Activated T-helper 1 cell treated with Interleukin-2 at 50 U/mL for 16 hours (primary cell): ENCODE results near the gene APH1B.

Experiments used
- DNase-seq: peaks from one replicate; pipeline ENCODE4 v3.0.0-alpha.2; 2020; ENCODE audit warnings: low read depth

Gene APH1B

DNA sequence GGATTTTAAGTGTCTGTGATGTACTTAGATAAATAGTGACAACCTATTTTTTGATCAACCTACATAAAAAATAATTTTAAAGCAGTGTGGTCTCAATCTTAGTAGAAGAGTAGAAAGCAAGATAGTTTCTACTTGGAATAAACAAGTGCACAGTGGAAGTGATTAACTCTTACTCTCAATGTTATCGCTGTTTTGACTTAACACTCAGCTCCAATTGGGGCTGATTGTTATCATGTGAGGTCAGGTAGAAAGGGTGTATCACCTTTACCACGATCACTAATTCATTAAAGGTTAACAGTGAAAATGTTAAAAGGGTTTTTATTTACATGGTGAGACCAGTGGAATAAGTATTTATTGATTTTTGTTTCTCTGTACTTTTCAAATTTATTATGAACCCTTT is 22.4 kb upstream of the APH1B start:
- DNase-seq = no peak

DNA sequence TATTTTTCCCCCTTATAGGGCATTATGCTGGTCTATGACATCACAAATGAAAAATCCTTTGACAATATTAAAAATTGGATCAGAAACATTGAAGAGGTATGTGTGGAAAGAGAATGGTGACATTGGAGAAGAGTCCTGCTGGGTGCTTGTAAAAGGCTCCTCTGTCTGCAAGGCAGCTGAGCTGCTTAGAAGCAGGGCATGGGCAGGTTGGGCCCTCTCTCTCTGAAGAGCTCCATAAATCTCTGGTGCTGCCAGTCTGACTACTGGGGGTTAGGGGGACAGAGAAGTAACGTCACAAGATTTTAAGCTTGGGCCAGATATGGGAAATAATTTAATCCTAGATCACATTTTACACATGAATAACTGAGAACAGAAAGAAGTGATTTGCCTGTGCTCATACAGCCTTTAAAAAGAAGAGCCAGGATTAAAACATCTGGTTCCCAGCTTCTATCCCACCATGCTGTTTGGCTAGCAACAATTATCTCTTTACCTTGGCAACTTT is 21.9 kb upstream of the APH1B start:
- DNase-seq = no peak

DNA sequence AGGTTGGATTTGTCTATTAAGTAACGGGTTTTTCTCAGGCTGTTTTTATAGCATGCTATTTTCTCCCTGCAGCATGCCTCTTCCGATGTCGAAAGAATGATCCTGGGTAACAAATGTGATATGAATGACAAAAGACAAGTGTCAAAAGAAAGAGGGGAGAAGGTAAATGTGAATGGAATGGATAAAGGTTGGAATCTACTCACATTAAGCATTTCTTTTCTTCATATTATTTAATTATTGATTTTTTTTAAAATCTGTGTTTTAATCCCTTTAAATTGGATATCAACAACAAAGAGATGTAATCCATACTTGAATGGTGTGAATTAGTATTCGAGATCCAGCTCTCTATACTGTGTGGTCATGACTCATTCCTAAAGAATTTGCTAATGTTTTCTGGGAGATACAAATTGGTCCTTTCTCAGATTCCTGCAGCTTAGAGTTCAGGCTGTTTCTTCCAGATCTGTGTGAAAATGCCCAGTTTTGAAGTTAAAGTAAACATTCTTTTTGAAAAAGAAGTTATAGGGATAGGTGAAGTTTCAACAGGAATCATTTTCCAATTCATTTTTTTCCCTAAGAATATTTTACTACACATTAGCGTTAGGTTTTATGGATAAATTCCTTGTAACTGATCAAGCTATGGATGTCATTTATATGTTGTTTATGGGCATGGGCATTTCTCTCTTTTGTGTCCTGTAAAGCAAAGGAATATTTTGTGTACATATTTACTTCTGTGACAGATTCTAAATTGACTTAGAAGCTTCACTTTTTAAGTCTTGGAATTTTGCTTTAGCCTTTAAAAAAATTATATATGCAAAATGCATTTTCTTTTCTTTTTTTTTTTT is 20.8 kb upstream of the APH1B start:
- no peak for DNase-seq

DNA sequence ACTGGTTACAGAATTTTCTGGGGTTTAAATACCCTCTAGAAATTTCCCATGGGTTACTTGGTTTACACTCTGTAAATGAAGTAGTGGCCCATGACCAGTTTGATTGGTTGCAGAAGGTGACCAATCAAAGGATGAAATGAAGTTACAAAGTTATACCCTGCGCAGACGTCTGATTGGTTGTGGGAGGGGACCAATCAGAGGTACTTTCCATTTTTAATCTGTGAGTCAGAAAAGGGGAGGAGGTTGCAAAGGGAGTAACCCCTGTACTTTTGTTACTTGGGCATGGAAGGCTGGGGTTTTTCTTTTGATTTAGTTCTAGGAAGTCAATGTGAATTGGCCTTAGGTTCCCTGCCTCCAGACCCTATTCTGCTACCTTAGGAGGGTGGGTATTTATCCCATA is 18.7 kb upstream of the APH1B start:
- DNase-seq = no peak

DNA sequence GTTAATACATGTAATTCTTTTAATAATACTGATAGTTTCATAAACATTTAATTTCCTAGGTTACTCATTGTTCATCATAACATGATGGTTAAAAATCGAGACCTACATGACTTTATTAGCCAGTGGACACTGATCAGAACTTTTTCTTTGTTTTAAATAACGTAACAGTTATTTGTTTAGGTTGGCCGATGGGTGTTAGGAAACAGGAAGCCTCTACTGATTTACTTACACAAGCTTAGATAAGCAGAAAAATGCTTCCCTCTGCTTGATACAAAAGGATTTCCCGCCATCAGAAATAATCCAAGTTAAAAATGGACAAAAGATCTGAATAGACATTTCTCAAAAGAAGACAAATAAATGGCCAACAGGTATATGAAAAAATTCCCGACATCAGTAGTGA is 16.6 kb upstream of the APH1B start:
- no peak for DNase-seq

DNA sequence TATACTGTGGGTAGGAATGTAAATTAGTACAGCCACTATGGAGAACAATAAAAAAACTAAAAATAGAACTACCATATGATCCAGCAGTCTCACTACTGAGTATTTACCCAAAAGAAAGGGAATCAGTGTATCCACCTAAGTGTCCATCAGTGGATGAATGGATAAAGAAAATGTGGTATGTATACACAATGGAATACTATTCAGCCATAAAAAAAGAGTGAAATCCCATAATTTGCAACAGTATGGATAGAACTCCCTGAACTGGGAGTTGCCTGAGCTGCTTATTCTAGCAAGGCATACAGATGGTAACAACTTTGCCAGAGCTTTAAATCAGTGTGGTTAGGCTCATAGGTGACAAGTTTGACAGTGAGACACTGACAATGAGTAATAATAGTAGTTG is 16.1 kb upstream of the APH1B start:
- no peak for DNase-seq

DNA sequence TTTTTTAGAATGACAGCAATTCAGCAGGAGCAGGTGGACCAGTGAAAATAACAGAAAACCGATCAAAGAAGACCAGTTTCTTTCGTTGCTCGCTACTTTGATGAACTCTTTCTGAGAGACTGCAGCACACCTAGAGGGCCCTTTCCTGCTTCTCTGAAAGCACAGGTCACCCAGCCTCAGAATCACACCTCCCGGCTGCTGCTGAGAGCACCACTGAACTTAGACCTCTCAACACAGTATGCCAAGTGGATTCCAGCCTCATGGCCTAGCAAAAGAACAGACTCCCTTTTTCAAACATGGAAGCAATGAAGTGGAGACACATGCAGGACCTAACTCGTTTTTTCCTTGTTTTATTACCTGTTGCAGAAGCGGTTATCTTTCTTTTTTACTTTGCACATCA is 13.9 kb upstream of the APH1B start:
- DNase-seq = no peak

DNA sequence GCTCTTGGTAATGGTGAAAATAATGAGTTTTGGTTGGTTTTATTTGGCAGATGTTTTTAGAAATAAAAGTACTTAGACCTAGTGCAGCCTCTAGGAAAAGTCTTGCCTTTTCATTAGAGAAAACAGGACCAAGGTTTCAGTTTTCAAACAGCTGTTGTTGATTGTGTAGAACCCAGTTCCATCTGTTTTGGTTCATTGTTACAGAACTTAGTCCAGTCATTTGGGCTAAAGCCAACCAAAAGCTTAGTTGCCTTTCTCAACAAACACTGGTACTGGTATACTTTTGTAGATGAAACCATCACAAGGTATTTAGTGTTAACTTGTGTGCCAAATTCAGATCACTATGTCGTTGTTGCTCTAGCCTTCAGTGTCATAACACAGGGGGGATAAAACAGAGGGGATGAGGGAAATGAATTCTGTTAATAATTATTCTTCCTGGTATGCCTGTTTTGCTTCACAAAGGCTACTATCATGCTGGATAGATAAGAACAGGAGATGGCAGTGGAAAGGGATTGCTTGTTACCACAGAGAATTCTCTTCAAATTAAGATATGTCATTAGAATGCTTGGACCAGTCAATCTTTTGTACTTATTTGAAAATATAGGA is 12.6 kb upstream of the APH1B start:
- DNase-seq = no peak

DNA sequence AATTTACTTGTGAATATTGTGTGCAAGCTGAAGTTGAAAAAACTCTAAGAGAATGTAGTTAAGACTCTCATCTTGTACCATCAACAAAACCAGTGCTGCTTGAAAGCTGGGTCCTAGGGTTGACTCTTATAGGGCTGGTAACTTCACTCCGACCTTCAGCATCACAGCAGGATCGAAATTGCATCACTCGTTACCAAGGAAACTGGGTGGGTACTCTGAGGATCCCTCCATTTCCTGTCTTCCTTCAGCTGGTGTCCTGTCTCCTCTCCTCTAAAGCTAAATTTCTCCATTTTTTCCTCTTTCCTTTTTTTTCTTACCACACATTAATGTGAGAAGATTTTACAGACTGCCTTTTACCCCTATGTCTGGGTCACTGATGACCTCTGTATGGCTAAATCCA is 3.0 kb upstream of the APH1B start:
- DNase-seq = no peak

DNA sequence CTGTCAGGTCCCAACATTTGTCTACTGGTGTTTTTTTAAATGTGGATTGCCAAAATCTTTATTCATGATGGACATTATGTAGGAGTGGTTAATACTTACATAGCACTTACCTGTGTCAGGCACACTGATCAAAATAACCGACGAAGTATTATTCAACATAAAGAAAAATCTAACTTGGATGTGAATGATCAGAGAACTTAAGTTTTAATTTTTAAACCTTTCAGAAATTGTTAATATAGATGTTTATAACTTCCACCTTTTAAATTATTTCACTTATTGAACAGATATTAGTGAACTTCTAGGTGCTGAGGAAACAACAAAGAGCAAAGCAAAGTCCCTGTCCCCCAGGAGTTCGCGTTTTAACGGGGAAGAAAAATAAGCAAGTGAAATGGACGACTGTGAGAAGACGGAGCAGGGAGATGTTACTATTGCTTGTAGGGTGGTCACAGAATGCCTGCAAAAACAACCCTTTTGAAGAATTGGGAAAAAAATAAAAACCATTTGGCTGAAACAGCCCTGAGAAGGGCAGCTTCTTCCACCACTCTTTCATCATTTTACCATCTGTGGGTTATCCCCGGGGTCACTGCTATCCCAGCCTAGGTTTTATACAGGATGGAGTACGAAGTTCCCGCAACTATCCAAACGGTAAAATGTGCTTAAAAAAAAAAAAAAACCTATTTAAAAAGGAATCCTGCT is 915 bp upstream of the APH1B start:
- DNase-seq = no peak

DNA sequence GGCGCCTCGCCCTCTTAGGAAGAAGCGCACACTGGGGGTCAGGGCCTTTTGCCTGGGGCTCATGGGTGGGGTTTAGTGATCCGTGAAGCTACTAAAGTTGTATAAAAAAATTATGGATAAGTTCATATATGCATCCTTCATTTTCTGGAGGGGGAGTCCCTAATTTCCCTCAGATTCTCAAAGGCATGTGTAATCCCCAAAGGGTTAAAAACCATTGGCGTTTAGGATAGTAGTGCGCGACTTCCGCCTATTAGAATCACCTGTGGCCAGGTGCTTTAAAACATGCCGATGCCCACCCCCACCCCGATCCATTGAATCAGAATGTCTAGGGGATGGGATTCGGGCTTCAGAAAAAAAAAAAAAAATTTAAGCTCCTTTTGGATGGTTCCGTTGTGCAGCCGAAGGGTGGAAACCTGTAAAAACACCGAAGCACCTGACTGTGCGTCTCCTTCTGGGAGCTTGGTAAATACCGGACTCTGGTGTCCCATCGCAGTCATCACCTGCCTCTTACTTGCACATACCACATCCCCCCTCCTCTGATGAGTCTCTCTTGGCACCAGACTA is 570 bp downstream of the APH1B start:
- DNase-seq = no peak

DNA sequence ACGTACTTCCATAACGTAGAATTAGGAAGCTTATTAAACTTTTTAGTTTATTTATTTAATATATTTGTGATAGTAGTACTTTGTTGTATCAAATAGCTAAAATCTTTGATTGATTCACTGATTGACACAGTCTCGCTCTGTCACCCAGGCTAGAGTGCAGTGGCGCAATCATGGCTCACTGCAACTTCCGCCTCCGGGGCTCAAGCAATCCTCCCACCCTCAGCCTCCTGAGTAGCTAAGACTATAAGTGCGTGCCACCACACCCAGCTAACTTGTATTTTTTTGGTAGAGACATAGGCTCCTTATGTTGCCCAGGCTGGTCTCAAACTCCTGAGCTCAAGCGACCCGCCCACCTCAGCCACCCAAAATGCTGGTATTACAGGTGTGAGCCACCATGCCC is 5.7 kb downstream of the APH1B start:
- no peak for DNase-seq

DNA sequence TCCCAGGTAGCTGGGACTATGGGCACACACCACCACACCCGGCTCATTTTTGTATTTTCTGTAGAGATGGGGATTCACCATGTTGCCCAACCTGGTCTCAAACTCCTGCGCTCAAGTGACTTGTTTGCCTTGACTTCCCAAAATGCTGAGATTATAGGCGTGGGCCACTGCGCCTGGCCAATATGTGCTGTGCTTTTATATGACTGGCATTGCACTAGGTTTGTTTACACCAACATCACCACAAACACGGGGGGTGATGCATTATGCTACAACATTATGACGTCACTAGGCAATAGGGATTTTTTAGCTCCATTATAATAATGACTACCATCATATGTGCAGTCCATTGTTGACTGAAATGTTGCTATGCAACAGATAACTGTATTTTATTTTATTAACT is 6.9 kb downstream of the APH1B start:
- no peak for DNase-seq

DNA sequence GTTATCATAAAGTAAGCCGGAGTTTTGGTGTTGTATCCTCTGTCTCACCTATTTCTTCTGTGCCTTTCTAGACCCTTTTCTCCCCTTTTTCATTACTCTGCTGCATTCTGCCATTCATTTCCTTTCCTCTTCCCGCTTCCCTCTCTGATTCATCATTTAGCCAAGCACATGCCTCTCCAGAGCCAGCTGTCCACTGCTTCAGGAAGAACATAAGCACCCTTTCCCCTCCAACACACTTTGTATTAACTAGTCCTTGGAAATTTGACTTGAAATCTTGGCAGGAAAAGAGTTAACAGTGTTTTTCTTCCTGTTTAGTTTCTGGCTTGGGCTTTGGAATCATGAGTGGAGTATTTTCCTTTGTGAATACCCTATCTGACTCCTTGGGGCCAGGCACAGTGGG is 9.7 kb downstream of the APH1B start:
- no peak for DNase-seq

DNA sequence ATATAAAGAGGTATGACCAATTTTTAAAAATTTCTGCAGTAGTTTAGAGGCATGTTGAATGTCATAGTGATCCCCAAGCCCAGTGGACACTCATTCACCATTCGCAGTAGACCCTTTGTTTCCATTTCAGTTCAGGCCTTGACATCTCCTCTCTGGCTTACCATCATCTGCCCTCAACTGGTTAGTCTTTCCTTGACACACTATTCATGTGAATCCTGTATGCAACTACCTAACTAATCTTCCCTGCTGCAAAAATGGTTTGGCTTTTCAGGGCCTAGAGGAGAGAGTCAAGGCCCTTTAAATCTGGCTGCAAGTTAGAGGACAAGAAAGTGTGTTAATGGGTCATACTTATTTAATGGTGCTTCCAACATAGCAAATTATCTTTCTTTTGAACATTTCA is 10.9 kb downstream of the APH1B start:
- DNase-seq = no peak

DNA sequence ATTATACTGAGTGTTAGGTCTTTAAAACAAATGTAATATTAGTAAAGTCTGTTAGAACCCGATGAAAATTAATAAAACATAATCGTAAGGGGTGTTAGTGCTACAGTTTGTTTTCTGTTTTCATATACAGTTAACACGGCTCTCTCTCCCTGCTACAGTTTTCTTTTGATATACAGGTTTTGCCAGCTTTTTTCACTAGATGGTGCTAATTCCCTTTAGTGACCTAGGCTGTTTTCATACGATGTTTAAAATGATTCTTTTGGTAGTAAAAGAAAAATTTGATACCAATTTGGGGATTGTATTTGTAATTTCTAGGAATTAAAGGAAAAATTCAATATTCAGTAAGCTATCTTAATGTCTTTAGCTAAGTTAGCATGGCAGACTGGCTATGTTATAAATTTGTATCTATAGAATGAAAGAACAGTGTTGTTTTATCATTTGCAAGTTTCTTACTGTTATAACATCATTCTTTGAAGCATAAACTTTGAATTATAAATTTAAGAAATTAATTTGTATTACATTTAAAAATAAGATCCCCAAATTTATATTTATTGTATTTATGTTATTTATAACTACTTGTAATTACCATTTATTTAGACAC is 11.5 kb downstream of the APH1B start:
- no peak for DNase-seq

DNA sequence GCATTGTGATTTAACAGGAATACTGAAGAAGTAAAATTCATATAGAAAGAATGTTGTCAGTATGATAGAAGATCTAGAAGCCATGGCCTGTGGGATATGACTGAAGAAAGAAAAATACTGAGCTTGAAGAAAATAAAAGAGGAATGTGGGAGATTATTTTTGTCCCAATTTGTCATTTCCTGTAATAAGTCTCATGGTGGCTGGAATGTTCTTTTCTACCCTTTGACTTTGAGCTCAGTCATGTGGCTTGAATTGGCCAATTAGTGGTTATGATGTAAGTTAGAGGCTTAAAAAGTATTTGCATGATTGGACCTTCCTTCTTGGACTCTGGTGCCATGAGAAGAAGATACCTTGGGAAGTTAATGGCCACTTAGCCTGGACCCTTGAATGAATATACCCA is 14.1 kb downstream of the APH1B start:
- no peak for DNase-seq

DNA sequence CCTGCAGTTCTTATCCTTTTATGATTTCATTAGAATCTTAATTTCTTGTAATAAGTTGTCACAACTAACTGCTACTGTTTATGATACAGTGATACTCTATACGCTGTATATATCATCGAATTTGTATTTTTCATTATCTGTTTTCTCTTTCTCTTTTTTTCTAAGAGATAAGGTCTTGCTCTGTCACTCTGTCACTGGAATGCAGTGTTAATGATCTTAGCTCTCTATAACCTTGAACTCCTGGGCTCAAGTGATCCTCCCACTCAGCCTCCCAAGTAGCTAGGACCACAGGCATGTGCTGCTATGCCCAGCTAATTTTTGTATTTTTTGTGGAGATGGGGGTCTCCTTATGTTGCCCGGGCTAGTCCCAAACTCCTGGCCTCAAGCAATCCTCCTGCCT is 14.8 kb downstream of the APH1B start:
- no peak for DNase-seq

DNA sequence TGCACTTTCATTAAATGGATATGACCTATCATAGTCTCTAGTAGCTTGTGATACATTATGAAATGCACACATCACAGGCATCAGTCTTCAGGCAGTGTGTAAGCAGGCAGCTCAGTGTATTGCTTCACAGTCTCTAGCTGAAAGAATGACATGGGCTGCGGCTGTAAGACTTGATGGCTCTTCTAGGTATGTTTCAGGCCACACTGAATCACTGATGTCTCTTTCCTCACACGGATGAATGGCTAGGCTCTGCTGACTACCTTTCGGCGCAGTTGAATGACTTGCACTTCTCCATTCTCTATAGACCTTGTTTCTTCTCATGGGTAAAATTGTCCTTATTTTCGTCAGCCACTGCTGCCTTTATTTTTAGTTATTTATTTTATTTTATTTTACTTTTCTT is 15.4 kb downstream of the APH1B start:
- DNase-seq = no peak

DNA sequence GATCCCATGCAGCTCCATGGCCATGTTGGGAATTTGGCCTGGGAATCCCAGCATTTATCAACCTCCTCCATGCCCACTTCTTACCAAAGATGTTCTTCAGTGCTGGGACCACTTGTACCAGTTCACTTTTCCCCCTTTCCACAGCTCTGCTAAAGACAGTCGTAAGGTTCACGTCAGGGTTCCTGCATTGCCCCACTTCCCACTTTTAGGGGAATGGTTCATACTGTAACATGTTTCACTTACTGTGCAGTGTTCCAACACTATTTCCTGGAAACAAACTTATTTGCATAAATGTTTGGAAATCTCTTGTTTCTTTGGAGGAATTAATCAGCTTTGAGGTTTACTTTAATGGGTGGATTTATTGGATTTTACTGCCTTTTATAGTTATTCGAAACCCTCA is 17.0 kb downstream of the APH1B start:
- no peak for DNase-seq

DNA sequence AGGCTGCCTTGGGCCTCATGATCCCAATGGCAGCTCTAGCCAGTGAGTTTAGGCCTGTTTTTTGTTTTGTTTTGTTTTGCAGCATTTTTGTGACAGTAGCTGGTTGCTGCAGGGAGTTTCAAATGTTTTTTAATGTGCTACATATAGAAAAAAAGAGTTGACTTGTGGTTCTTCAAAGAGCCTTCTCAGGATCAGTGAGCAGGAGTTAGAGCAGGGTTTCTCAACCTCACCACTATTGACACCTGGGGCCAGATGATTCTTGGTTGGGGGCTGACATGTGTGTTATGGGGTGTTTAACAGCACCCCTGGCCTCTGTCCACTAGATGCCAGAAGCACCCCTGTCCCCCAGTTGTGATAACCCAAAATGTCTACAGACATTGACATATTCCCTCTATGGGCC is 17.9 kb downstream of the APH1B start:
- DNase-seq = no peak

DNA sequence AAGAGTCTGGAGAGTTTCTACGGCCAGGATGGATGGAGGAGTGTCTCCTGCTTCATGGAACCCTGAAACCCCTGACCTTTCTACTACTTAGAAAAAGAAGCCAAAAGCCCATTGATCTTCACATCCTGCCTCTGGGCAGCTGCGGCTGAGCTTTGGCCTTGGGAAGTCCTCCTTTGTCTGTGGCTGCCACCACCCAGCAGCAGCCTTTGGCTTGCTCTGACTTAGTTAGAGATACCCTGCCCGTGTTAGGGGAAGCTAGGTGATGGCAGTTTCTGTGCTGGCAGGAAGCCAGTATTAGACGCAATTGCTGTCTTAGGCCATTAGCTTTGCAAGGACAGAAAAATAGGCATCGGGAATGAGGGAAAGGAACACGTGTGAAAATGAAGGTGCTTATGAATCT is 18.8 kb downstream of the APH1B start:
- DNase-seq = no peak
